A549 treated with AZD9567 at 1 μM for 4 hours (cell line): ENCODE results near the gene LRGUK. TPM values are rescaled to one million over a fixed set of nuclear protein-coding genes. Genes with fewer than 3 reads are reported as not detected.

ENCODE experiments used
- total RNA-seq: library from RNA; stranded (reverse); fragments of 200-300 nt; extraction: Qiagen RNA extraction; gene quantifications from 5 replicates; pipeline ENCODE4 v1.2.3, GENCODE V29; 2022; ENCODE audit not compliant: insufficient read depth

The LRGUK gene, protein sequence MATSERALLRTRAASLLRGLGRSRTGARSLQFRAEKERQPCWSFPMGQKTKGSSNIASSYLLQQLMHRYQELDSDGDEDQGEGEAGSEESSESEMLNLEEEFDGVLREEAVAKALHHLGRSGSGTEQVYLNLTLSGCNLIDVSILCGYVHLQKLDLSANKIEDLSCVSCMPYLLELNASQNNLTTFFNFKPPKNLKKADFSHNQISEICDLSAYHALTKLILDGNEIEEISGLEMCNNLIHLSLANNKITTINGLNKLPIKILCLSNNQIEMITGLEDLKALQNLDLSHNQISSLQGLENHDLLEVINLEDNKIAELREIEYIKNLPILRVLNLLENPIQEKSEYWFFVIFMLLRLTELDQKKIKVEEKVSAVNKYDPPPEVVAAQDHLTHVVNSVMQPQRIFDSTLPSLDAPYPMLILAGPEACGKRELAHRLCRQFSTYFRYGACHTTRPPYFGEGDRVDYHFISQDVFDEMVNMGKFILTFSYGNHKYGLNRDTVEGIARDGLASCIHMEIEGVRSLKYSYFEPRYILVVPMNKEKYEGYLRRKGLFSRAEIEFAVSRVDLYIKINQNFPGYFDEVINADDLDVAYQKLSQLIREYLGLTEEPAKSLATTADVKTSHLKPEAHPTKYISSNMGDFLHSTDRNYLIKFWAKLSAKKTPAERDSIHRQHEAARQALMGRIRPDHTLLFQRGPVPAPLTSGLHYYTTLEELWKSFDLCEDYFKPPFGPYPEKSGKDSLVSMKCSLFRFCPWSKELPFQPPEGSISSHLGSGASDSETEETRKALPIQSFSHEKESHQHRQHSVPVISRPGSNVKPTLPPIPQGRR
- 0.24 to 0.63 TPM (median 0.37 TPM) in 4 of 5 replicates, not detected in the other for total RNA-seq

DNA sequence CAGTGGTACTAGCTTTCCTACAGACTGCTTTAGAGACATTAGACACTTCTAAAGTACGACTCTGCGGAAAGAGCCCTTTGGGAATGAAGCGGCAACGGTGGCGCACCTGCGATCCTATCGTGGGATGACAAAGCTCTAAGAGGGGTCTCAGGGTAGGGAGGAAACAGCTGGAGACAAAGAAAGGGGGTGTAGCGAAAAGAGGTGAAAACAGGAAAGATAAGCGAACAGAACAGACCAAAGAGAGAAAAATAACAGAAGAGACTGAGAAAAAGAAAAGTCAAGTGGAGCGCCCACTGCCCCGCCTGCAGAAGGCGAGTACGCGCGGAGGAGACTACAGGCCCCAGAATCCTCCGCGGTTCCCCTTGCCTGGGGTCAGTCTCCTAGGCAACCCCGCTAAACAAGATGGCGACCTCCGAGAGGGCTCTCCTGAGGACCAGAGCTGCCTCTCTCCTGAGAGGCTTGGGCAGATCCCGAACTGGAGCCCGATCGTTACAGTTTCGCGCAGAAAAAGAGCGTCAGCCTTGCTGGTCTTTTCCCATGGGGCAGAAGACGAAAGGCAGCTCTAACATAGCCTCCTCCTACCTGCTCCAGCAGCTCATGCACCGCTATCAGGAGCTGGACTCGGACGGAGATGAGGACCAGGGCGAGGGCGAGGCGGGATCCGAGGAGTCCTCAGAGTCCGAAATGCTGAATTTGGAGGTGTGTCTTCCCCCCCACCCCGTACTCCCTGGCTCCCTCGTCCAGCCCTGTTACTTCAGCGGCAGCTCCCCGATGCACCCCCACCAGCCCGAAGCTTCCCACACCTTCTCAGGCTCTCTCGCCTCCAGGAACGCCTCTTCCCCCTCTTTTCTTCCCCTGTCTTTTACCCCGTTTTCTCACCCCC is at the start of gene LRGUK:
TSS of gene LRGUK (plus strand) at position 375 of the 883 bp plus-strand sequence. CDS start at position 403, 28 bp downstream.

Other genes starting within 250 kb of the LRGUK start
- gene SLC35B4, start 189.6 kb downstream of the LRGUK start, total RNA-seq: 28.2 to 35.8 TPM (median 33.5 TPM) in 5 replicates